Stimulated activated CD8-positive, alpha-beta memory T cell treated with anti-CD3 and anti-CD28 coated beads, Interleukin-7, amount 100 ng/mL, for 48 hours (primary cell): Measurements from ENCODE around the gene VPS50.

Source experiments
- DNase-seq, 2 donors: peaks; one replicate each; pipeline ENCODE4 v3.0.0-alpha.2; 2020; ENCODE audit warnings: low read depth in 1 of 2; ENCODE audit errors: extremely low read depth in 1 of 2

The VPS50 gene

GRCh38 chr7:93231799-93232672, at the start of gene VPS50:
Gene VPS50, plus strand, starts transcription at chr7:93232366. Its CDS starts 102 bp downstream, at chr7:93232468.
- DNase-seq = peak; percentile 69 to 89

- DNase-seq = no peak
Observed at GRCh38 chr7:93185303-93186027, 46.7 kb upstream of the VPS50 start.

GRCh38 chr7:93188870-93189634, 43.1 kb upstream of the VPS50 start:
- DNase-seq = no peak

- DNase-seq = no peak
Observed at GRCh38 chr7:93194386-93194785, 37.8 kb upstream of the VPS50 start.

- DNase-seq = no peak
Observed at GRCh38 chr7:93196336-93196735, 35.8 kb upstream of the VPS50 start.

- DNase-seq = no peak
Observed at GRCh38 chr7:93198472-93198871, 33.7 kb upstream of the VPS50 start.

GRCh38 chr7:93202594-93203250, 29.4 kb upstream of the VPS50 start:
- DNase-seq = no peak

- DNase-seq = no peak
Observed at GRCh38 chr7:93203496-93203895, 28.7 kb upstream of the VPS50 start.

GRCh38 chr7:93205046-93205445, 27.1 kb upstream of the VPS50 start:
- DNase-seq = no peak

- no peak for DNase-seq
Observed at GRCh38 chr7:93211228-93211818, 20.8 kb upstream of the VPS50 start.

- no peak for DNase-seq
Observed at GRCh38 chr7:93212881-93213280, 19.3 kb upstream of the VPS50 start.

- no peak for DNase-seq
Observed at GRCh38 chr7:93218997-93219827, 13.0 kb upstream of the VPS50 start.

- DNase-seq = no peak
Observed at GRCh38 chr7:93219868-93220267, 12.3 kb upstream of the VPS50 start.

GRCh38 chr7:93226310-93226709, 5.9 kb upstream of the VPS50 start, which contains the start of gene HEPACAM2:
Gene HEPACAM2, minus strand, starts transcription at chr7:93226469.
- no peak for DNase-seq

GRCh38 chr7:93228302-93228701, 3.9 kb upstream of the VPS50 start:
- no peak for DNase-seq

GRCh38 chr7:93231259-93231658, 907 bp upstream of the VPS50 start:
- DNase-seq = no peak

GRCh38 chr7:93232673-93233018, 480 bp downstream of the VPS50 start:
- no peak for DNase-seq

- no peak for DNase-seq
Observed at GRCh38 chr7:93235541-93235940, 3.4 kb downstream of the VPS50 start.

GRCh38 chr7:93238131-93238530, 6.0 kb downstream of the VPS50 start:
- DNase-seq = no peak

GRCh38 chr7:93238748-93239147, 6.6 kb downstream of the VPS50 start:
- no peak for DNase-seq
